Measurements from ENCODE around the gene SLC44A3. TPM values are rescaled to one million over a fixed set of nuclear protein-coding genes. Genes with fewer than 3 reads are reported as not detected.

The SLC44A3 gene
- total RNA-seq, 1 experiment from 2014 or later = 16.9 TPM

GRCh38 chr1:94942171-94943128 lies 122.3 kb downstream of the SLC44A3 start:
- TSS peak; percentile 63 for BruUV-seq (replicated peaks)

More at GRCh38 chr1:94942171-94943128, 122.3 kb downstream of the SLC44A3 start:
- intact Hi-C loops (cut with micrococcal nuclease; ENCODE audit: unreplicated experiment) = no loop called here
- H3K27me3 Mint-ChIP-seq (ENCODE audit: insufficient read depth, unreplicated experiment) = no peaks in the 10 kb centered on the region
- ChIA-PET CTCF (no interaction called here), POLR2A (interaction anchor here (0.6 kb wide), 1 partner anchor 175 kb away, joined by 3 read pairs; no protein-coding TSS in a partner anchor)
- H3K9me3 Mint-ChIP-seq (ENCODE audit: unreplicated experiment) = no peaks in the 10 kb centered on the region
- H3K4me1 ChIP-seq = peaks cover 38% of the 10 kb centered on the region
- peak in 1 of 2 experiments; percentile 14 for DNase-seq
- H3K4me3 Mint-ChIP-seq (ENCODE audit: unreplicated experiment) = no peak overlapping the region
- H3K4me3 ChIP-seq (ENCODE audit: low read depth, low read length) = no peak overlapping the region
- no peaks in the 10 kb centered on the region for H3K9me3 ChIP-seq
- H3K36me3 ChIP-seq (ENCODE audit: control insufficient read depth, insufficient read depth, low read length) = no peaks in the 10 kb centered on the region
- H3K27ac Mint-ChIP-seq (ENCODE audit: unreplicated experiment) = peak overlapping the region; percentile 59
- H3K36me3 Mint-ChIP-seq (ENCODE audit: insufficient read depth, unreplicated experiment) = peaks cover 12% of the 10 kb centered on the region
- H3K27me3 ChIP-seq (replicated peaks; ENCODE audit: control insufficient read depth, insufficient read depth, low read length) = no peaks in the 10 kb centered on the region
- TF ChIP-seq CTCF (IDR thresholded peaks at IDR 0.05; ENCODE audit: insufficient read depth in 1 of 2, low read depth in 1 of 2, low read length in 1 of 2, severe bottlenecking in 1 of 2, unreplicated experiment in 1 of 2) = no peak
- peaks cover 16% of the 10 kb centered on the region for H3K4me1 Mint-ChIP-seq (ENCODE audit: low read depth, unreplicated experiment)

Other genes with a start within 250 kb of the SLC44A3 start
- 286 and 329 TPM in 2 replicates for gene CNN3, start 106.8 kb downstream of the SLC44A3 start, total RNA-seq (2022)